AG09309 (cell line): ENCODE measurements around the gene GRAMD4.
"Not testable (repeated sequence)": the region's sequence is repeated elsewhere in the genome, so short reads cannot be mapped to it uniquely, and the experiment has no call there.

Experiments used
- DNase-seq: peaks from one replicate; pipeline ENCODE4 v3.0.0-alpha.2; 2010; ENCODE audit warnings: low read depth
- H3K4me3 ChIP-seq: 2 replicates; pipeline ENCODE4 v1.5.1; 2011; ENCODE audit warnings: mild to moderate bottlenecking, low read depth, low read length, moderate library complexity; ENCODE audit not compliant: control insufficient read depth
- TF ChIP-seq, protein P1 (sequence below): IDR thresholded peaks from 2 replicates; pipeline ENCODE4 v1.5.1; 2011; ENCODE audit warnings: mild to moderate bottlenecking, low read depth, low read length, inconsistent platforms; ENCODE audit not compliant: insufficient read depth, control insufficient read depth; ENCODE audit errors: missing control alignments

Gene GRAMD4

DNA sequence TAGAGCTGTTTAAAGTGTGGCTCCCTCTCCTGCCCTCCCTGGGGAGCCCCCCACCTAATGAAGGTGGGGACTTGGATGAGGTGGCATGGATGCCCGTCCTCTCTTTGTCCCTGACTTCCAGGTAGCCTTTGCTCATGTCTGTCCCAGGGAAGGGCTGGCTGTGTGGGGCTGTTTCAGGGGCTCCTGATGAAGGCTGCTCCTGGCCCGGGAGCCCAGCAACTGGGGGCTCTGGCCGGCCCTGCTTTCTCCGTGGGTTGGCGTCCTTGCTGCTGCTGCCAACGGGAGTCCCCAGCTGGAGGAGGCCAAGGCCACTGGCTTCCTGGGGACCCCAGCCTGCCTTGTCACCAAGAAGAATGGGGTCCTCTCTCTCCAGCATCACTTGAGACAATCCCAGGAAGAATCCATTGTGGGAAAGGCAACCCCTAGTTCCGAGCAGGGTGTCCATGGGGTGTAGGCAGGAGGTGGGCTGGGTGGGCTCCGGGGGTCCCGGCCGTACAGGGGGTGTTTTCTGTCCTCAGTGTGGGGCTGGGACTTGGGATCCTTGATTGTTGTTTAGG, 13.2 kb downstream of the GRAMD4 start:
- TF ChIP-seq, protein P1, sequence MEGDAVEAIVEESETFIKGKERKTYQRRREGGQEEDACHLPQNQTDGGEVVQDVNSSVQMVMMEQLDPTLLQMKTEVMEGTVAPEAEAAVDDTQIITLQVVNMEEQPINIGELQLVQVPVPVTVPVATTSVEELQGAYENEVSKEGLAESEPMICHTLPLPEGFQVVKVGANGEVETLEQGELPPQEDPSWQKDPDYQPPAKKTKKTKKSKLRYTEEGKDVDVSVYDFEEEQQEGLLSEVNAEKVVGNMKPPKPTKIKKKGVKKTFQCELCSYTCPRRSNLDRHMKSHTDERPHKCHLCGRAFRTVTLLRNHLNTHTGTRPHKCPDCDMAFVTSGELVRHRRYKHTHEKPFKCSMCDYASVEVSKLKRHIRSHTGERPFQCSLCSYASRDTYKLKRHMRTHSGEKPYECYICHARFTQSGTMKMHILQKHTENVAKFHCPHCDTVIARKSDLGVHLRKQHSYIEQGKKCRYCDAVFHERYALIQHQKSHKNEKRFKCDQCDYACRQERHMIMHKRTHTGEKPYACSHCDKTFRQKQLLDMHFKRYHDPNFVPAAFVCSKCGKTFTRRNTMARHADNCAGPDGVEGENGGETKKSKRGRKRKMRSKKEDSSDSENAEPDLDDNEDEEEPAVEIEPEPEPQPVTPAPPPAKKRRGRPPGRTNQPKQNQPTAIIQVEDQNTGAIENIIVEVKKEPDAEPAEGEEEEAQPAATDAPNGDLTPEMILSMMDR: no peak
- no peak overlapping the region for H3K4me3 ChIP-seq
- no peak for DNase-seq

DNA sequence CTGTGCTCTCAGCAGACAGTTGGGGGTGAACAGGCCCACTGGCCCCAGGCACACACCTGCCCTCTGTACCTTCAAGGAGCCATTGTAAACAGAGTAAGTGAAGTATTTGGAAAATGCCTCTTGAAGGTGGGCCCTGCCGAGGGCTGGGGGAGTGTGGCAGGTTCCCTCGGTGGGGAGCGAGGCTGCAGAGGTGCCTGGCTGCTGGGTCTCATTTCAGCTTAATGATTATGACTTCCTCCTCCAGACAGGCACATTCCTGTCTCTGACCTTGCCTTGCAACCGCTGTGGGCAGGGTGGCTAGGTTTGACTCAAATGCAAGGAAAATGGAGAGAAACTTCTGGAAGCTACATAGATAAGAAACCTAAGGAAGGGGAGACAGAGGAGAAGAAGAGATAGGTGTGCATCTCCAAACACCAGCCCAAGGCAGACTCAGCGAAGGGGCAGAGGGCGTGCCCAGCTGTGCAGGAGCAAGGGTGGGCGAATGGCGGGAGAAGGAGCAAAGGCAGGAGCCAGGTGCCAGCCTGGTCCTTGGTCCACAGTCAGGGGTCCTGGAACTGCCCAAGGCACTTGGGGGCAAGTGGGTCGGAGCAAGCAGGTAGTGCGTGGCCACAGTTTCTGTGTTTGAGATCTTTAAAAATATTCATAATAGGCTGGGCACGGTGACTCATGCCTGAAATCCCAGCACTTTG, 14.0 kb downstream of the GRAMD4 start:
- H3K4me3 ChIP-seq: no peak overlapping the region
- no peak for DNase-seq
- TF ChIP-seq, protein P1: no peak

DNA sequence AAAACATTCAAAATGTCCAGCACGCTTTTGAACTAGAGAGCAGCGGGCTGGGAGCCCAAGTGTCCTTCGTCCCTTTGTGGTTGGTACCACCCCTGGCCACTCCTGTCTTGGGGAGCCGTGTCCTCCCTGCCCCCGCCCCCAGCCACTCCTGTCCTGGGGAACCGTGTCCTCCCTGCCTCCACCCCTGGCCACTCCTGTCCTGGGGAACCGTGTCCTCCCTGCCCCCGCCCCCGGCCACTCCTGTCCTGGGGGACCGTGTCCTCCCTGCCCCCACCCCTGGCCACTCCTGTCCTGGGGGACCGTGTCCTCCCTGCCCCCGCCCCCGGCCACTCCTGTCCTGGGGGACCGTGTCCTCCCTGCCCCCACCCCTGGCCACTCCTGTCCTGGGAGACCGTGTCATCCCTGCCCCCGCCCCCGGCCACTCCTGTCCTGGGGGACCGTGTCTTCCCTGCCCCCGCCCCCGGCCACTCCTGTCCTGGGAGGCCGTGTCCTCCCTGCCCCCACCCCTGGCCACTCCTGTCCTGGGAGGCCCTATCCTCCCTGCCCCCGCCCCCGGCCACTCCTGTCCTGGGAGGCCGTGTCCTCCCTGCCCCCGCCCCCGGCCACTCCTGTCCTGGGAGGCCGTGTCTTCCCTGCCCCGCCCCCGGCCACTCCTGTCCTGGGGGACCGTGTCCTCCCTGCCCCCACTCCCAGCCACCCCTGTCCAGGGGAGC, 14.9 kb downstream of the GRAMD4 start:
- H3K4me3 ChIP-seq, DNase-seq: not testable (repeated sequence)

DNA sequence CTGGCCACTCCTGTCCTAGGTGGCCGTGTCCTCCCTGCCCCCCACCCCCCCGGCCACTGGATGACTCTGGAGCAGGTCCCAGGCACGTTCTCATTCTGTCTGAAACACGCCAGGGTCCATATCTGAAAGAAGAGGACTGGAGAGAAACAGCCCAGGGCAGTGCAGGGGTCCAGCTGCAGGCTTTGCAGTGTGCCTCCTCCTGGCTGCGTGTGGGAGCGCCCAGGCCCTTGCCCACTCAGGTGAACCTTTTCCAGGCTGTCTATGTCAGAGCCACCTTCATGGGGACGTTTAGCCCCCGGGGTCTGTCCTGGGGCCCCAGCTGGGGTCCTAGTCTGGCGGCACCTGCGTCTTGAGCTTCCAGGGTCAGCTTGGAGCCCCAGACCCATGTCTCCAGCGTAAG, 15.6 kb downstream of the GRAMD4 start:
- DNase-seq: no peak
- no peak overlapping the region for H3K4me3 ChIP-seq
- TF ChIP-seq, protein P1: no peak

DNA sequence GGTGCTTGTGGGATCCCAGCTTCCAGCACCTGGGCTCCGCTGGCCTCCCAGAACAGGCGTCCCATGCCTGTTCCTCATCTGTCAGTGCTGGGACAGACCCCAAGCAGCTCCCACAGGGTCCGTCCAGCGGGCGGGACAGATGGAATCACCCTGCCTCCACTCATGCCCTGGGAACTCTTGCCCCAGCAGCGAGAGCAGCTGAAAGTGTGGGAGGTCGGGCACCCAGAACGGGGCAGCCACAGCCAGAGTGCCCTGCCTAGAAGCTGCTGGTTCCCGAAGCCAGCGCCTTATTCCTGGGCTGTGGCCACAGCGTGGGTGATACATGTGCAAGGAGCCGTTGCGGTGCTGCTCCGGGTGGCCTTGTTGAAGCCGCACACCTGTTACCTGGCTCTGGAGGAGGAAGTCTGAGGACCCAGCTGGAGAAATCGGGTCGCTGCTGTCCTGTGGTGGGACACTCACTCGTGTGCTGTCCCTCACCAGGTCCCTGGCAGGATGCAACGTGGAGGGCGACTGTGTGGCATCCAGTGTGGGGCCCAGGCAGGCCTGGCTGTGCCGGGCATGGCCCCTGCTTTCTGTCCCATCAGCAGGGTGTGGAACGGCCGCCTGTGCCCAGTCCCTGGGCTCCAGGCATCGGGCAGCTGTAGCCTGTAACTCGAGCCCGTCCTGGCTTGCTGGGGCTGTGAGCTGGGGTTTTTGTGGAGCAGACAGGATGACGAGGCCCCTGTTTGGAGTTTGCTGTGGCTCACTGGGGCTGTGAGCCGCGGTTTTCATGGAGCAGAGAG, 16.2 kb downstream of the GRAMD4 start:
- no peak for DNase-seq
- no peak overlapping the region for H3K4me3 ChIP-seq
- TF ChIP-seq, protein P1: no peak

DNA sequence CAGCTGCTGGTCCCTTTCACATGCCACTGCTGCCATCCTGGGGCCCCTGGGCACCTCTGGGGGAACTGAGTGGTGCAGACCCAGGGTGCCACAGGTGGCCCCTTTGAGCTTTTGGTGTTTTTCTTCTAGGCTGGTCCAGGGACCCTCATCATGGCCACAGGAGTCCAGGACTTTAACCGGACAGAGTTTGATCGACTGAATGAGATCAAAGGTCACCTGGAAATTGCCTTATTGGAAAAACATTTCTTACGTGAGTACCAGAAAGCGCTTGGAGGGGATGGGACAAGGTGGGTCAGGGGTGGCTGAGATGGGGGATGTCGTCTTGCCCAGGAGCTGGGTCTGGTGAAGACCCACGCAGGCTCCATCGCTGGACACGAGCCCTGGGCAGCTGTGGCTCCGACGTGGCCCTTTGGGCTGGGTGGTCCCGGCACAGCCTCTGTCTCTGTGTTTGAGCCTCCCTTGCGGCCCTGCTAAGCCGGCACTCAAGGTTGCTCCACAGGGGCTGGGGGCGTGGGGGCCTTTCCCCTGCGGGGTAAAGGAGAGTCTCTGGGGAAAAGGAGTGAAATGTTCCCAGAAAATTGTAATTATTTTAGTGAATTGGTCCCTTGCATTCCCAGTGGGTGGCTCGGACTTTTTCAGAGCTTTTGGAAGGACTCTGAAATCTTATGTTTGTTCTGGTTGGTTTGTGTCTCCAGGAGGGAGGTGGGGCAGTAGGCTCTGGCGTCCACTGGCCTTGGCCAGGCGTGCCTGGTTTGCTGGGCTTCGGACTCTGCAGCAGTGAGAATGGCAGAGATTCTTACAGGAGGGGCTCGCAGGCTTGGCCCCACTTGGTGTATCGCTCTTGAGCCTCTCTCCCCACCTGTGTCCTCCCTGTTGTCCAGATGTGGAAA, 17.8 kb downstream of the GRAMD4 start:
- H3K4me3 ChIP-seq: no peak overlapping the region
- no peak for DNase-seq
- TF ChIP-seq, protein P1: no peak
